Left lung (tissue), 10 donors: ENCODE results near the gene TOPBP1. TPM values are rescaled to one million over a fixed set of nuclear protein-coding genes. Genes with fewer than 3 reads are reported as not detected.
"Not testable (repeated sequence)": the region's sequence is repeated elsewhere in the genome, so short reads cannot be mapped to it uniquely, and the experiment has no call there.

Experiments used
- ATAC-seq: fragments of 200-7000 bp; cut with Tn5 transposase; one replicate; pipeline ENCODE4 v1.9.1; 2020; ENCODE audit warnings: moderate library complexity
- DNase-seq, 4 donors: peaks; one replicate each; pipeline ENCODE4 v3.0.0-alpha.2; 2013 to 2020
- H3K27ac ChIP-seq, 2 donors: fragments of 200-600 bp; sonication (generic) in 1 of 2; one replicate each; pipeline versions ENCODE4 v1.5.0 to v1.8.0; 2020 to 2021
- H3K27me3 ChIP-seq, 2 donors: fragments of 200-600 bp; sonication (generic) in 1 of 2; one replicate each; pipeline versions ENCODE4 v1.5.0 to v1.8.0; 2020 to 2021
- H3K36me3 ChIP-seq, 2 donors: fragments of 200-600 bp; sonication (generic) in 1 of 2; one replicate each; pipeline versions ENCODE4 v1.5.0 to v1.8.0; 2020 to 2021
- H3K4me1 ChIP-seq, 2 donors: fragments of 200-600 bp; one replicate each; pipeline ENCODE4 v1.8.0; 2021
- H3K4me3 ChIP-seq, 2 donors: fragments of 200-600 bp; sonication (generic) in 1 of 2; one replicate each; pipeline versions ENCODE4 v1.5.0 to v1.8.0; 2020 to 2021; ENCODE audit warnings: mild to moderate bottlenecking in 1 of 2
- H3K9me3 ChIP-seq, 2 donors: fragments of 200-600 bp; sonication (generic) in 1 of 2; one replicate each; pipeline versions ENCODE4 v1.5.0 to v1.8.0; 2020 to 2021
- CTCF ChIP-seq, 2 donors: fragments of 200-600 bp; sonication (generic) in 1 of 2; IDR thresholded peaks; one replicate each; pipeline versions ENCODE4 v1.5.0 to v1.8.0; 2021; ENCODE audit warnings: antibody characterized with exemption in 2 of 2
- intact Hi-C, 2 donors: fragments of 100-400 bp; cut with DNase I; formaldehyde crosslinking; loops; one replicate each; pipeline versions ENCODE4 v1.11.2 to v1.14.2; 2022
- polyA plus RNA-seq, 6 donors: library from polyadenylated mRNA; unstranded; fragments of 120-200 nt; gene quantifications; one replicate each; pipeline ENCODE4 v1.2.1, GENCODE V29; 2013; ENCODE audit not compliant: insufficient read length in 6 of 6
- total RNA-seq, 2 donors: library from RNA; stranded (reverse); fragmentation: NEBNext Ultra II Directional; extraction: Animal tissue kit (Norgen Biotek cat#: 25700); gene quantifications; one replicate each; pipeline ENCODE4 v1.2.1, GENCODE V29; 2021
- donor health status: DM: no; HTN: yes; CAD: no.
- donor health status: DM: no; HTN: no; CAD: no.

The TOPBP1 gene
- total and polyA plus RNA-seq, 8 donors: 17.5 to 55.2 (median 44.1) TPM

- H3K4me1 ChIP-seq: no peaks in the 10 kb centered on the region
- H3K27ac ChIP-seq: no peak overlapping the region
- DNase-seq (no peak), ATAC-seq (no peak)
- peaks cover 27 to 52% of the 10 kb centered on the region in 2 donors for H3K27me3 ChIP-seq
- no peaks in the 10 kb centered on the region for H3K36me3 ChIP-seq
- no peaks in the 10 kb centered on the region for H3K9me3 ChIP-seq
- no peak overlapping the region for H3K4me3 ChIP-seq
- intact Hi-C loops: no loop called here
- no peak for TF ChIP-seq CTCF (IDR thresholded peaks at IDR 0.05)
These were observed 12.0 kb upstream of the TOPBP1 start for GRCh38 chr3:133673746-133674145.

GRCh38 chr3:133672461-133672860 is 10.7 kb upstream of the TOPBP1 start:
- TF ChIP-seq CTCF (IDR thresholded peaks at IDR 0.05): no peak
- Histone ChIP-seq H3K27me3 (peaks cover 27 to 52% of the 10 kb centered on the region in 2 donors), H3K36me3 (no peaks in the 10 kb centered on the region), H3K9me3 (no peaks in the 10 kb centered on the region), H3K4me3 (no peak overlapping the region), H3K4me1 (no peaks in the 10 kb centered on the region), H3K27ac (no peak overlapping the region)
- intact Hi-C loops: no loop called here
- no peak for DNase-seq
- no peak for ATAC-seq

- no peak overlapping the region for H3K27ac ChIP-seq
- H3K27me3 ChIP-seq: peaks cover 27 to 40% of the 10 kb centered on the region in 2 donors
- intact Hi-C loops: no loop called here
- no peaks in the 10 kb centered on the region for H3K9me3 ChIP-seq
- H3K4me3 ChIP-seq: no peak overlapping the region
- no peaks in the 10 kb centered on the region for H3K36me3 ChIP-seq
- no peak for ATAC-seq
- no peak for TF ChIP-seq CTCF (IDR thresholded peaks at IDR 0.05)
- no peaks in the 10 kb centered on the region for H3K4me1 ChIP-seq
- DNase-seq: no peak
These were observed 8.8 kb upstream of the TOPBP1 start for GRCh38 chr3:133670525-133670995.

- H3K27ac ChIP-seq: no peak overlapping the region
- no peak for ATAC-seq
- no peak for DNase-seq
- no peaks in the 10 kb centered on the region for H3K36me3 ChIP-seq
- no peak overlapping the region for H3K4me3 ChIP-seq
- intact Hi-C loops: no loop called here
- peaks cover 23 to 35% of the 10 kb centered on the region in 2 donors for H3K27me3 ChIP-seq
- no peaks in the 10 kb centered on the region for H3K4me1 ChIP-seq
- TF ChIP-seq CTCF (IDR thresholded peaks at IDR 0.05): no peak
- H3K9me3 ChIP-seq: no peaks in the 10 kb centered on the region
These were observed 8.3 kb upstream of the TOPBP1 start for GRCh38 chr3:133669949-133670524.

GRCh38 chr3:133667118-133667517 is 5.4 kb upstream of the TOPBP1 start:
- Histone ChIP-seq H3K27me3 (peaks cover 0 to 8% of the 10 kb centered on the region in 2 donors), H3K36me3 (no peaks in the 10 kb centered on the region), H3K4me3 (no peak overlapping the region), H3K9me3 (no peaks in the 10 kb centered on the region), H3K4me1 (peaks cover 0 to 18% of the 10 kb centered on the region in 2 donors), H3K27ac (no peak overlapping the region)
- ATAC-seq (no peak), DNase-seq (no peak)
- intact Hi-C loops: no loop called here
- no peak for TF ChIP-seq CTCF (IDR thresholded peaks at IDR 0.05)

GRCh38 chr3:133665188-133665587 is 3.4 kb upstream of the TOPBP1 start:
- intact Hi-C loops: not testable (repeated sequence)

More at GRCh38 chr3:133665188-133665587, 3.4 kb upstream of the TOPBP1 start:
- H3K36me3 ChIP-seq, H3K27ac ChIP-seq, DNase-seq, ATAC-seq, H3K27me3 ChIP-seq, H3K9me3 ChIP-seq, H3K4me3 ChIP-seq: not testable (repeated sequence)
- H3K4me1 ChIP-seq: peaks cover 0 to 28% of the 10 kb centered on the region in 2 donors
